ENCODE results near the gene ZSCAN21.

ZSCAN21 gene

GRCh38 chr7:100077205-100077604 lies 27.6 kb downstream of the ZSCAN21 start:
- DNase-seq (ENCODE audit: low read depth) = no peak

DNA sequence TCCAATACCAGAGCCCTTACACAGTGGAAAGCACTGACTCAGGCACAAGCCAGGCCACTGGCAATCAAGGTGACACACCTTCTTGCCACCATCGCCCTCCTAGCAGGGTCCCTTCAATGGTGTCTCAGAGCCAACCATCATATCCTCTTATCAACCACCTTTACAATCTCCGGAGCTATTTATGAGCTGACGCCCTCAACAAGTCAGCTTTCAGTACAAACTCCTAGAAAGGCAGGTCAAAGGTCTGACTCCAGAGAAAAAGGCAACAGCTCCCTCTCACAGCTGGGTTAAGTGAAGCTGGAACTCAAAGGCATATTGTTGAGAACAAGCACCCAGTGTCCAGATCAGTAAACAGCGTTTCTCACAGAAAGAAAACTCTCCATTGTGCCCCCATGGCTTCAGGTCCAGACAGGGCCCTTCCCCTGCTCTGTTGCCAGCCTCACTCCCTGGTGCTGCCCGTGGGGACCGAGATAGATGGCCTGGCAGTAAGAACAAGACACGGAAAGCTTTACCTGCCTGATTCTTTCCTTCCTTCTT lies 29.5 kb downstream of the ZSCAN21 start:
- DNase-seq (ENCODE audit: low read depth) = no peak

GRCh38 chr7:100080907-100081534 lies 31.4 kb downstream of the ZSCAN21 start:
- no peak for DNase-seq (ENCODE audit: low read depth)

DNA sequence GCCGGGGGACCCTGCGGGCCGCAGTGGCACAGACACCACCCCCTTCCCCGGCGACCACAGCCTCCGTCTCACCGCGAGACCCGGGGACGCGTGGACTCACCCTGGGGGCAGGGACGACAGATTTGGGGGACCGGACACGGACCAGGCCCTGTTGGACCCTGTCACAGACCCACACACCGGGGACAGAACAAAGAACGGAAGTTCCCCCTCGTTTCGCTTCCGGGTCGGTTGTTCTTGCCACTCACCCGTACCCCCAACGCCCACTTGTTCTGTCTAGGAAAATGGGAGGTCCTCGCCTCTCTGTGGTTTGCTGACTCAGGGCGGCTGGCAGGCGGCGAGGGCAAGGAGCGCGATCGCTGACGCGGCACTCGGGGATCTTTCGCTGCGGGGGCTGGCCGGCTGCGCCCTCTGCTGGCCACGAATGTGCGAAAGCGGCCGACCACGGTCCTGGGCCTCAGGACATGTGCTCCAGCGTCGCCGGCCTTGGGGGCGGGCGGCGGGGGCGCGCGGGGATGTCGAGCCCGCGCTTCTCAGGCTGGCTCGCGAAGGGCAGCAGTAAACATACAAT lies 32.0 kb downstream of the ZSCAN21 start, which contains the start of gene ZNF3:
Gene ZNF3 (minus strand): TSS at position 189 of the 568 bp plus-strand sequence. CDS start 4,366 bp downstream, outside the sequence.
- peak; percentile 95 for DNase-seq (ENCODE audit: low read depth)

GRCh38 chr7:100082978-100083377 lies 33.4 kb downstream of the ZSCAN21 start:
- no peak for DNase-seq (ENCODE audit: low read depth)

- DNase-seq (ENCODE audit: low read depth) = no peak
These were observed 35.9 kb downstream of the ZSCAN21 start for GRCh38 chr7:100085515-100085914.

DNA sequence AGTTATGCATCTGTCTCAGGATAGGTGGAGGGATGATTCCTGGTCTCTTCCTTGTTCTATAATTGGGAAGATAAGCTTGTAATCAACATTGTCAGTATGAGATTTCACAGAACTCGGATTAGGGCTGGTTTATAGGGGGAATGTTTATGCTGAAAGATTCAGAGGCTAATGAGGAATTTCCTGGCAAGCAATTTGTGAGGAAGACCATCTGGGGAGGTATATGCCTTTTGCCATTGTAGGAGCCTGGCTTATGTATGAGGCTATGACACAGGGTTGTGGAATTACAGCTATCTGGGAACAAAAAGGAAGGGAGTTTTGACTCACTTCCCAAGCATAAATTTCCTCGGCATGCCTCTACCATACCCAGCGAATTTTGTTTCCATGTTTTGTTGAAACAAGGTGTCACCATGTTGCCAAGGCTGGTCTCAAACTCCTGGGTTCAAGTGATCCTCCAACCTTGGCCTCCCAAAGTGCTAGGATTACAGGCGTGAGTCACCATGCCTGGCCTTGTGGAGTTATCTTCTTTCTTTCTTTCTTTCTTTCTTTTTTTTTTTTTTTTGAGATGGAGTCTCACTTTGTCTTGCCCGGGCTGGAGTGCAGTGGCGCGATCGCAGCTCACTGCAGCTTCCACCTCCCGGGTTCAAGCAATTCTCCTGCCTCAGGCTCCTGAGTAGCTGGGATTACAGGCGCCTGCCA lies 37.6 kb downstream of the ZSCAN21 start:
- DNase-seq (ENCODE audit: low read depth) = no peak

- DNase-seq (ENCODE audit: low read depth) = no peak
These were observed 38.6 kb downstream of the ZSCAN21 start for GRCh38 chr7:100088095-100088620.

DNA sequence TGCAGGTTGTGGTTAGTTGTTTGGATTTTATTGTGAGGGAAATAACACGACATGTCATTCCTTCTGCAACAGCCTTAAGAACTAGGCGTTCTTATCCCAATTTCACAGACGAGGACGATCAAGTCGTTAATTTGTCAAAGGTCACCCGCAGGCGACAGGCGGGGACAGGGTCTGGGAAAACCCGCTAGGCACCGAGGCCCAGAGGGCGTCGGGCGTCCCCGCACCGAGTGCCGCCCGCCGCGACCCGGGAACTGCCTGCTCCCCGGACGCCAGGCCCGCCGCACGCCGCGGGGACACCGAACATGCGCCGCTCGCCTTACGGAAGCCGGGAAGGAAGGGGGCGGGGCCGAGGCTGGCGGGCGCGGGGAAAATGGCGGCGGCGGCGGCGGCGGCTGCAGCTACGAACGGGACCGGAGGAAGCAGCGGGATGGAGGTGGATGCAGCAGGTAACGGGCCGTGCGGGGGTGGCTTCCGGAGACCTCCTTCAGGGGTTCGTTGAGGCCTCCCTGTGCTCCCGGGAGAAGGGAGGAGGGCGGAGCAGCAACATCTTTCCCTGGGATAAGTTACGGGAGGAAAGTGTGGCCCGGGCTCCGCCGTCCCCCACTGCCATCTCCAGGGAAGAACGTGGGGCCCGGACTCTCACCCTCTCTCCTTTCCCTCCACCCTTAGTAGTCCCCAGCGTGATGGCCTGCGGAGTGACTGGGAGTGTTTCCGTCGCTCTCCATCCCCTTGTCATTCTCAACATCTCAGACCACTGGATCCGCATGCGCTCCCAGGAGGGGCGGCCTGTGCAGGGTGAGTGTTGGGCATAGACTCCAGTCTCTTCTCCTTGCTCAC lies 39.3 kb downstream of the ZSCAN21 start, which contains the start of gene COPS6:
Gene COPS6 (plus strand): TSS at position 349 of the 837 bp plus-strand sequence. CDS start 22 bp downstream, at position 371.
- peak; percentile 67 for DNase-seq (ENCODE audit: low read depth)

- no peak for DNase-seq (ENCODE audit: low read depth)
These were observed 40.1 kb downstream of the ZSCAN21 start for GRCh38 chr7:100089458-100090196.

- no peak for DNase-seq (ENCODE audit: low read depth)
These were observed 41.2 kb downstream of the ZSCAN21 start for GRCh38 chr7:100090527-100091410.

- DNase-seq (ENCODE audit: low read depth) = no peak
These were observed 42.0 kb downstream of the ZSCAN21 start for GRCh38 chr7:100091411-100092181.

- DNase-seq (ENCODE audit: low read depth) = no peak
These were observed 43.5 kb downstream of the ZSCAN21 start for GRCh38 chr7:100093054-100093453.

DNA sequence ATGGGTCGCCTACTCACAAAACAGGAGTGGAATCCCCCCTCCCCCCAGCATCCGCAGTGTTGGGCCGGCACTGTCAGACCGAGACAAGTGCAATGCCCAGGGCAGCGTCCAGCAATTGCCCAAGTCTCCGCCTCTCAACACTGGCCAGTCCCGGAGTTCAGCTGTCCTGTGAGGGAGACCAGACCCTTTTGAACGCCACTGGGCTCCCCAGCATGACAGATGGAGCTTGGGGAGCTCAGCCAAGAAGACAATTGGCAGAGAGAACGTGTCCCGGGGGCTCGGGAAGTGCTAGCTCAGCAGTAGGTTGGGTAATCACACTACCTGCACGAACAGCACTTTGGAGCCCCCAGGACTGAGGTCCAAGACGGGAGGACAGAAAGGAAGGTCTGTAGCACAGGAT lies 43.9 kb downstream of the ZSCAN21 start:
- DNase-seq (ENCODE audit: low read depth) = no peak

GRCh38 chr7:100093925-100094486 lies 44.4 kb downstream of the ZSCAN21 start:
- no peak for DNase-seq (ENCODE audit: low read depth)

- no peak for DNase-seq (ENCODE audit: low read depth)
These were observed 45.7 kb downstream of the ZSCAN21 start for GRCh38 chr7:100095289-100095688.

GRCh38 chr7:100095704-100096103 lies 46.1 kb downstream of the ZSCAN21 start:
- no peak for DNase-seq (ENCODE audit: low read depth)

DNA sequence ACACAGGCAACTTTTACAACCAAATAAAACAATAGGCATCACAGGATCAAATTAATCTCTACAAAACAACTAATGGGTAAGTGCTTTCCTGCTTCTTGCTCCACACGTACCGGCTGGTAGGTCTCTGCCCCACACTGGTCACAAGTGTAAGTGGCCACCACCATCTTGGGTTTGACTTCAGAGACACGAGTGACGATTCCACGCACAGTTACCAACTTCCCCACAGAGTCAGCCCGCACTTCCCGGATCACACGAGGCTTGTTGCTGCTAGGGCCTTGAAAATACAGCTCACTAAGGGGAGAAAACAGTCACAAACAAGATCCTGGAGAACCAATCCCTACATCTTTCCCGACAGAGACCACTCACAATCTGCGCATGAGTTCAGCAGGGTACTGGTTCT lies 49.3 kb downstream of the ZSCAN21 start:
- no peak for DNase-seq (ENCODE audit: low read depth)

- DNase-seq (ENCODE audit: low read depth) = no peak
These were observed 49.9 kb downstream of the ZSCAN21 start for GRCh38 chr7:100099452-100099851.
